SH-SY5Y (cell line): ENCODE data around the gene GPT2.

ENCODE experiments used
- GATA2 ChIP-seq: IDR thresholded peaks from 2 replicates; pipeline ENCODE4 v1.6.1; 2011; ENCODE audit warnings: mild to moderate bottlenecking, low read depth, low read length
- GATA3 ChIP-seq: IDR thresholded peaks from 2 replicates; pipeline ENCODE4 v1.6.1; 2011; ENCODE audit warnings: low read depth, mild to moderate bottlenecking, low read length, moderate library complexity

DNA sequence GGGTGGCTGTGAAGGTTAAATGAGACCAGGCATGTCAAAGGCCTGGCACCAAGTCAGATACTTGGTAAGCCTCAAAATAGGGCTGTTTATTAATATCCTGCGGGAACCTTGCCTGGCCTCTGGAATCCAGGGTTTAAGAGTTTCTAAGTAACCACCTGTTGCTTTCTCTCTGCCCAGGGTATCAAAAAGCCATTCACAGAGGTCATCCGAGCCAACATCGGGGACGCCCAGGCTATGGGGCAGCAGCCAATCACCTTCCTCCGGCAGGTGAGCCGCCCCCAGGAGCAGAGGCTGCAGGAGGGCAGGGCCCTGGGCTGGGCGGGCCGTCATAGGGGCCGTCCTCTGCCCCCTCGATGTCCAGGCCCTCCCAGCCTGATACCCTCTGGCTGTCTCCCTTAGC is 13.3 kb downstream of the GPT2 start:
- TF ChIP-seq GATA2, result no peak
- no peak for TF ChIP-seq GATA3
